Measurements from ENCODE around the gene ERCC2. TPM values are rescaled to one million over a fixed set of nuclear protein-coding genes. Genes with fewer than 3 reads are reported as not detected.

Gene ERCC2
- total RNA-seq, 1 experiment from 2014 or later: 59.2 TPM

DNA sequence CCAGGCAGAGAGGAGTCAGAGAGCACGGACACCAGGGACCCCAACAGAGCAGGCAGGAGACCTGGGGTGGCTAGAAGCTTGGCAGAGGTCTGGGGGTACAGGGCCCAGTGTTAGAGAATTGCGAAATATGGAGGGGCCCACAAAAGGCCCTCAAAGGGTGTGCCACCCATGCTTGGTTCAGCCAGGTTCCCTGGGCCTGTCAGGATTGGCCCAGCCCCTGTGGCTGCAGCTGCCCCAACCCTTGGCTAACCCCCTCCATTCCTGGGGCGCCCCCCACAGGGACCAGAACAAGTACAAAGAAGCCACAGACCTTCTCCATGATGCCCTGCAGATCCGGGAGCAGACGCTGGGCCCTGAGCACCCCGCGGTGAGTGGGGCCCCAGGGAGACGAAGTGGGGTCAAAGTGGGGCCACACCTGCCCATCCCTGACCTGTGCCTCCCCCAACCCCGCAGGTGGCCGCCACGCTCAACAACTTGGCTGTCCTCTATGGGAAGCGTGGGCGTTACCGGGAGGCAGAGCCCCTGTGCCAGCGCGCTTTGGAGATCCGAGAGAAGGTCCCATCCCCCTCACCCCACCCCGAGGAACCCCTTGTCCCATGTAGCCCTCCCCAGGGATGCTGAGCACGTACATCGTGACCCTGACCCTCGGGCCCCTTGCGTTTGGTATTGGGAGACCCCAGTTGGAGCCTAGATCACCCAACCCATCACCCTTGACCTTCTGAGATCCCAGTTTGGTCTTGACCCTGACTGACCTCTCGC lies 21.8 kb downstream of the ERCC2 start:
- TF ChIP-seq, protein P1, sequence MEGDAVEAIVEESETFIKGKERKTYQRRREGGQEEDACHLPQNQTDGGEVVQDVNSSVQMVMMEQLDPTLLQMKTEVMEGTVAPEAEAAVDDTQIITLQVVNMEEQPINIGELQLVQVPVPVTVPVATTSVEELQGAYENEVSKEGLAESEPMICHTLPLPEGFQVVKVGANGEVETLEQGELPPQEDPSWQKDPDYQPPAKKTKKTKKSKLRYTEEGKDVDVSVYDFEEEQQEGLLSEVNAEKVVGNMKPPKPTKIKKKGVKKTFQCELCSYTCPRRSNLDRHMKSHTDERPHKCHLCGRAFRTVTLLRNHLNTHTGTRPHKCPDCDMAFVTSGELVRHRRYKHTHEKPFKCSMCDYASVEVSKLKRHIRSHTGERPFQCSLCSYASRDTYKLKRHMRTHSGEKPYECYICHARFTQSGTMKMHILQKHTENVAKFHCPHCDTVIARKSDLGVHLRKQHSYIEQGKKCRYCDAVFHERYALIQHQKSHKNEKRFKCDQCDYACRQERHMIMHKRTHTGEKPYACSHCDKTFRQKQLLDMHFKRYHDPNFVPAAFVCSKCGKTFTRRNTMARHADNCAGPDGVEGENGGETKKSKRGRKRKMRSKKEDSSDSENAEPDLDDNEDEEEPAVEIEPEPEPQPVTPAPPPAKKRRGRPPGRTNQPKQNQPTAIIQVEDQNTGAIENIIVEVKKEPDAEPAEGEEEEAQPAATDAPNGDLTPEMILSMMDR (conservative IDR thresholded peaks at IDR 0.05; ENCODE audit: low read depth, low read length): no peak
- no peak for TF ChIP-seq EZH2 (IDR thresholded peaks at IDR 0.05; ENCODE audit: borderline replicate concordance, low read depth, low read length, poor library complexity, severe bottlenecking)
- H3K4me3 ChIP-seq (ENCODE audit: low read depth, low read length, poor library complexity, severe bottlenecking): no peak overlapping the region
- no peak overlapping the region for H3K27ac ChIP-seq (ENCODE audit: low read depth, low read length, poor library complexity, severe bottlenecking)
- CTCF ChIA-PET: no interaction called here
- H3K9me3 ChIP-seq (ENCODE audit: low read depth, low read length, poor library complexity, severe bottlenecking): no peaks in the 10 kb centered on the region
- intact Hi-C loops (cut with micrococcal nuclease; ENCODE audit: unreplicated experiment): no loop called here
- no peaks in the 10 kb centered on the region for H3K4me1 ChIP-seq (ENCODE audit: insufficient read depth, low read length, poor library complexity, severe bottlenecking)
- POLR2A ChIA-PET (ENCODE audit: low non-redundant PET): no interaction called here
- BruUV-seq (replicated peaks): no TSS peak
- DNase-seq (ENCODE audit: low spot score): no peak
- no peaks in the 10 kb centered on the region for H3K27me3 ChIP-seq (replicated peaks; ENCODE audit: insufficient read depth, low read depth, low read length, poor library complexity)
- H3K36me3 ChIP-seq (ENCODE audit: insufficient read depth, low read length, poor library complexity, severe bottlenecking): peaks cover 11% of the 10 kb centered on the region

DNA sequence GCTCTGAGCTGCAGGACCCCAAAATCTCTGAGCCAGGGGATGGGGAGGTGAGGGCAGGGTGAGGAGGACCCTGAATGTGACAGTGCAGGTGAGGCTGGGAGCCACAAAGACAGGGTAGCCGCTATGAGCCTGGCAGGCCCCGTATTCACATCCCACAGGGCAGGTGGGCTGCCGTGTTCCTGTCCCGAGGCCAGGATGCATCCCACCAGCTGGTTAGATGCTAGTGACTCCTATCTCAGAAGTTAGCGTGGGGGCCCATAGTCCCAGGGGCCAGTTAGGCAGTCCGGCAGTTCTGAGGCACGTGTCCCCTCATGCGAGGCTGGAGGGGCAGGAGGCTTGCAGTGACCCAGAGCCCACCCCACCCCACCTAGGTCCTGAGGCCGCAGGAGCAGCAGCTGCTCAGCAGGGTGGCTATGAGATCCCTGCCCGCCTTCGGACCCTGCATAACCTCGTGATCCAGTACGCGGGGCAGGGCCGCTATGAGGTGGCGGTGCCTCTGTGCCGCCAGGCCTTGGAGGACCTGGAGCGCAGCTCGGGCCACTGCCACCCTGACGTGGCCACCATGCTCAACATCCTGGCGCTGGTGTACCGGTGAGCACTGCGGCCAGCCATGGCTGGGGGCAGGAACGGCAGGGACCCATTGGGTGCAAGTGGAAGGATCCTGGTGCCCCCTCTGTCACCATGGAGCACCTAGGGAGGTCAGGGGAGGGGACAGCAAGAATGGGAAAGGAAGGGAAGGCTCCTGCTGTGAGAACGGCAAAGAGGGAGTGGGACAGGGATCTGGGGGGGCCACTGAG lies 22.6 kb downstream of the ERCC2 start:
- no peak for TF ChIP-seq EZH2 (IDR thresholded peaks at IDR 0.05; ENCODE audit: borderline replicate concordance, low read depth, low read length, poor library complexity, severe bottlenecking)
- TF ChIP-seq, protein P1 (conservative IDR thresholded peaks at IDR 0.05; ENCODE audit: low read depth, low read length): no peak
- H3K36me3 ChIP-seq (ENCODE audit: insufficient read depth, low read length, poor library complexity, severe bottlenecking): peaks cover 6% of the 10 kb centered on the region
- no peak overlapping the region for H3K27ac ChIP-seq (ENCODE audit: low read depth, low read length, poor library complexity, severe bottlenecking)
- H3K9me3 ChIP-seq (ENCODE audit: low read depth, low read length, poor library complexity, severe bottlenecking): no peaks in the 10 kb centered on the region
- H3K4me1 ChIP-seq (ENCODE audit: insufficient read depth, low read length, poor library complexity, severe bottlenecking): no peaks in the 10 kb centered on the region
- BruUV-seq (replicated peaks): no TSS peak
- no peaks in the 10 kb centered on the region for H3K27me3 ChIP-seq (replicated peaks; ENCODE audit: insufficient read depth, low read depth, low read length, poor library complexity)
- POLR2A ChIA-PET (ENCODE audit: low non-redundant PET): no interaction called here
- no peak overlapping the region for H3K4me3 ChIP-seq (ENCODE audit: low read depth, low read length, poor library complexity, severe bottlenecking)
- intact Hi-C loops (cut with micrococcal nuclease; ENCODE audit: unreplicated experiment): no loop called here
- DNase-seq (ENCODE audit: low spot score): no peak
- CTCF ChIA-PET: no interaction called here

DNA sequence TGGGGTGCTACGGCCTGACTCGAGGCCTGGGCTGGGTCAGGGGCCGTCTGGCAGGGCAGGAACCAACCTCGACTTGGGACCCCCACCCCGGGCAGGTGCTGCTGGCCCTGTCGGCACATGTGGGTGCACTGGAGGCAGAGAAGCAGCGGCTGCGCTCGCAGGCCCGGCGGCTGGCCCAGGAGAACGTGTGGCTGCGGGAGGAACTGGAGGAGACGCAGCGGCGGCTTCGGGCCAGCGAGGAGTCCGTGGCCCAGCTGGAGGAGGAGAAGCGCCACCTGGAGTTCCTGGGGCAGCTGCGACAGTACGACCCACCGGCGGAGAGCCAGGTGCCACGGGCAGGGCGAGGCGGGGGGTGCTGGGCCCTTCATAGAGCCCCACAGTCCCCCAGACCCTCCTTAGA lies 23.9 kb downstream of the ERCC2 start:
- Histone ChIP-seq H3K4me3 (ENCODE audit: low read depth, low read length, poor library complexity, severe bottlenecking) (no peak overlapping the region), H3K27ac (ENCODE audit: low read depth, low read length, poor library complexity, severe bottlenecking) (no peak overlapping the region), H3K36me3 (ENCODE audit: insufficient read depth, low read length, poor library complexity, severe bottlenecking) (no peaks in the 10 kb centered on the region), H3K9me3 (ENCODE audit: low read depth, low read length, poor library complexity, severe bottlenecking) (no peaks in the 10 kb centered on the region), H3K4me1 (ENCODE audit: insufficient read depth, low read length, poor library complexity, severe bottlenecking) (no peaks in the 10 kb centered on the region), H3K27me3 (replicated peaks; ENCODE audit: insufficient read depth, low read depth, low read length, poor library complexity) (no peaks in the 10 kb centered on the region)
- no TSS peak for BruUV-seq (replicated peaks)
- POLR2A ChIA-PET (ENCODE audit: low non-redundant PET): no interaction called here
- no peak for DNase-seq (ENCODE audit: low spot score)
- CTCF ChIA-PET: no interaction called here
- no peak for TF ChIP-seq EZH2 (IDR thresholded peaks at IDR 0.05; ENCODE audit: borderline replicate concordance, low read depth, low read length, poor library complexity, severe bottlenecking)
- TF ChIP-seq, protein P1 (conservative IDR thresholded peaks at IDR 0.05; ENCODE audit: low read depth, low read length): no peak
- intact Hi-C loops (cut with micrococcal nuclease; ENCODE audit: unreplicated experiment): no loop called here

All from A673 (cell line).